Lower leg skin (tissue), 4 donors: ENCODE results near the gene ADD1. TPM values are rescaled to one million over a fixed set of nuclear protein-coding genes. Genes with fewer than 3 reads are reported as not detected.

ENCODE experiments used
- DNase-seq, 2 donors: peaks; one replicate each; pipeline ENCODE4 v3.0.0-alpha.2; 2019; ENCODE audit warnings: low spot score in 2 of 2
- H3K4me3 ChIP-seq: fragments of 200-600 bp; sonication (generic); 2 replicates; pipeline ENCODE4 v1.5.1; 2017; ENCODE audit warnings: mild to moderate bottlenecking, low read depth; ENCODE audit not compliant: poor library complexity, severe bottlenecking
- POLR2A ChIP-seq, 2 donors: fragments of 450-650 bp; IDR thresholded peaks; one replicate each; pipeline ENCODE4 v1.6.1; 2016 to 2017; ENCODE audit warnings: antibody characterized with exemption in 2 of 2, mild to moderate bottlenecking in 1 of 2, moderate library complexity in 1 of 2
- WGBS, 2 donors: methylation state at CpG; one replicate each; pipeline ENCODE4 v1.1.5; 2018; 5-methylcytosine and 5-hydroxymethylcytosine counted together
- intact Hi-C: fragments of 100-400 bp; cut with DNase I; formaldehyde crosslinking; loops from one replicate; pipeline ENCODE4 v1.15.0; 2023; ENCODE audit warnings: low total_unique reads
- total RNA-seq, 4 donors: library from RNA; depleted of rRNA; stranded (reverse); fragments of >200 nt; gene quantifications; one replicate each; pipeline ENCODE4 v1.1.0, GENCODE V29; 2016
- TF ChIP-seq, protein P1 (sequence below), 3 donors: fragments of 450-650 bp; IDR thresholded peaks; one replicate each; pipeline ENCODE4 v1.5.1; 2016; ENCODE audit warnings: antibody characterized with exemption in 3 of 3, mild to moderate bottlenecking in 3 of 3, moderate library complexity in 2 of 3

The ADD1 gene
- total RNA-seq, 4 donors from 2014 or later: 102 to 153 (median 135) TPM

DNA sequence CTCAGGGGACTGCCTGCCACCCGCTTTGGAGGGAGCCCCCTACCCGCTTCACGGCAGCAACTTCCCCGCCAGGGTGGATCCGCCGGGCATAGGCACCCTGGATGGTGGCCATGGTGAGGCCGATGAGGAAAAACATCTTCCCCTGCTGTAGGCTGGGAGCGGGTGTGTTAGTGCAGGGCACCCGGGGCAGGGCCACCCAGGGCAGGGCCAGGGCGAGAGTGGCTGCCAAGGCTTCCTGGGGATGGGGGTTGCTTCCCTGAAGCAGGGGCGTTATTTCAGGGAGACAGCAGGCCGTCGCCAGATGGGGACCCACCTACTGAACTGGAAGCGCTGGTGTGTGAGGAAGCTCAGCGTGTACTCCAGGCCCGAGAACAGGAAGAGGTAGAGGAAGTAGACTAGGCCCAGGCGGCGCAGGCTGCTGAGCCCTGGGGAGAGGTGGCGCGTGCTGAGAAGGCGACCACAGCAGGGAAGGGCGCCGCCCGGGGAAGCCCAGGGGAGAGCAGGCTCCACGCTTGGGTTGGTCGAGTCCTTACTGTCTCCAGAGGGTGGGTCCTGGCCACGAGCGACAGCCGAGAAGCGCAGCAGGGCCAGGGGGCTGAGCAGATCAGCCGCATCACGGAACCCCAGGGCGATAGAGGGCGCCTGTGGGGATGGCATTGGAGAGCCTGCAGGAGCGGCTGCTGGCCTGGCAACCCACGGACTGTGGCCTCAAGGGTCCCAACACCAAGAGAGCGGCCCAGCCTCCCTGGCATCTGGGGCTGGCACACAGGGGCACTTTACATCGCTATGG lies 88.1 kb downstream of the ADD1 start:
- H3K4me3 ChIP-seq: no peak overlapping the region
- WGBS, 2 donors: 72 to 73% methylated on average over 34 to 36 of the region's 38 CpGs
- intact Hi-C loops: no loop called here
- peak in 1 of 2 donors; percentile 93 for DNase-seq
- TF ChIP-seq, protein P1, sequence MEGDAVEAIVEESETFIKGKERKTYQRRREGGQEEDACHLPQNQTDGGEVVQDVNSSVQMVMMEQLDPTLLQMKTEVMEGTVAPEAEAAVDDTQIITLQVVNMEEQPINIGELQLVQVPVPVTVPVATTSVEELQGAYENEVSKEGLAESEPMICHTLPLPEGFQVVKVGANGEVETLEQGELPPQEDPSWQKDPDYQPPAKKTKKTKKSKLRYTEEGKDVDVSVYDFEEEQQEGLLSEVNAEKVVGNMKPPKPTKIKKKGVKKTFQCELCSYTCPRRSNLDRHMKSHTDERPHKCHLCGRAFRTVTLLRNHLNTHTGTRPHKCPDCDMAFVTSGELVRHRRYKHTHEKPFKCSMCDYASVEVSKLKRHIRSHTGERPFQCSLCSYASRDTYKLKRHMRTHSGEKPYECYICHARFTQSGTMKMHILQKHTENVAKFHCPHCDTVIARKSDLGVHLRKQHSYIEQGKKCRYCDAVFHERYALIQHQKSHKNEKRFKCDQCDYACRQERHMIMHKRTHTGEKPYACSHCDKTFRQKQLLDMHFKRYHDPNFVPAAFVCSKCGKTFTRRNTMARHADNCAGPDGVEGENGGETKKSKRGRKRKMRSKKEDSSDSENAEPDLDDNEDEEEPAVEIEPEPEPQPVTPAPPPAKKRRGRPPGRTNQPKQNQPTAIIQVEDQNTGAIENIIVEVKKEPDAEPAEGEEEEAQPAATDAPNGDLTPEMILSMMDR (IDR thresholded peaks at IDR 0.05): no peak
- TF ChIP-seq POLR2A (IDR thresholded peaks at IDR 0.05): no peak

DNA sequence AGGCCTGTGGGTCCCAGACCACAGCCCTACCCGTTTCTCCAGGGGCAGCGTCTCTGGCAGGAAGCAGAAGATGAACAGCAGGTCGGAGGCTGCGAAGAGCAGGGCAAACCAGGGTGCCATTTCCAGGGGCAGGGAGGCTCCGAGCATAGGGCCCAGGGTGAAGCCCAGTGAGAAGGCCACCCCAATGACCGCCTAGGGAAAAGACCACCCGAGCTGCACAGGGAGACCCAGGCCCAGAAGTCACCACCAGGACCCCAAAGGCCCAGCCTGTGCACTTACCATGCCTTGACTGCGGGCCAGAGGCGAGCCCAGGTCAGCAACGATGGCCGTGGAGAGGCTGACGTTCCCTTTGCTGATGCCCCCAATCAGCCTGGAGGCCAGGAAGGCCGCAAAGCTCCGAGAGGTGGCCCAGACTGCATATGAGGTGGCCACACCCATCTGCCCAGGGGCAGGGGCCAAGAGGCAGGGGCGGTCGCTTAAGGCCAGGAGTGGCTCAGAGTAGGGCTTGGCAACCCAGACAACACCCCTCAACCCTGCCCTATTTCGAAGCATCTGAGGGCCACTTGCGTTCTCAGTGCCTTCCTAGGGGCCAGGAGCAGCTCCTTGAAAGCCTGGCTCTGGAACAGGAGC lies 88.8 kb downstream of the ADD1 start:
- DNase-seq: peak in 1 of 2 donors; percentile 85
- TF ChIP-seq, protein P1 (IDR thresholded peaks at IDR 0.05): no peak
- no peak for TF ChIP-seq POLR2A (IDR thresholded peaks at IDR 0.05)
- H3K4me3 ChIP-seq: no peak overlapping the region
- intact Hi-C loops: no loop called here
- WGBS, 2 donors: 63 to 75% methylated on average over 14 to 16 of the region's 18 CpGs

DNA sequence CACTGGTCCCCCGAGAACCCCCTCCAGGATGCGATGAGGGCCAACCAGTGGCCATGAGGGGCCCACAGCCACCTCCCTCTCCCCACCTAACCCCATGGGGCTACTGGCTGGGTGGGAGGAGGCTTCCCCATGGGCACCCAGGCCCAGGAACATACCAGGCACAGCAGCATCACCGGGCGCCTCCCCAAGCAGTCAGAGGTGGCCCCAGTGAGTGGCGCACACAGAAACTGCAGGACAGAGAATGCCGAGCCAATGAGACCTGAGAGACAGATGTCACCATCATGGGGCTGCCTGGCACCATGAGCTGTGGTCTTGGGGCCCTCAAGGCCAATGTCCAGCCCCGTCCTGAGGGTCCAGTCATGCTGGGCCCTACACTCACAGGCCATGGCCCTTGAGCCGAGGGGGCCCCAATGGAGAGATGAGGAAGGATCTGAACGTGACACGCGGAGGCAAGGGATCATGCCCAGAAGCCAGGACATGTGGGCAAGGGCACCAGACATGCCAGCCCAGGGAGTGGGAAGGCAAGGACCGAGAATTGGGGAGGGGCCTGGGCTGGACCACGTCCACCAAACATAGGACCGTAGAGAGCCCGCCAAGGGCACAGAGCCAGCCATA lies 89.4 kb downstream of the ADD1 start:
- no peak overlapping the region for H3K4me3 ChIP-seq
- DNase-seq: peak in 1 of 2 donors; percentile 90
- TF ChIP-seq, protein P1 (IDR thresholded peaks at IDR 0.05): no peak
- TF ChIP-seq POLR2A (IDR thresholded peaks at IDR 0.05): no peak
- intact Hi-C loops: no loop called here
- 56 to 66% methylated on average over 10 to 15 of the region's 15 CpGs for WGBS, 2 donors

DNA sequence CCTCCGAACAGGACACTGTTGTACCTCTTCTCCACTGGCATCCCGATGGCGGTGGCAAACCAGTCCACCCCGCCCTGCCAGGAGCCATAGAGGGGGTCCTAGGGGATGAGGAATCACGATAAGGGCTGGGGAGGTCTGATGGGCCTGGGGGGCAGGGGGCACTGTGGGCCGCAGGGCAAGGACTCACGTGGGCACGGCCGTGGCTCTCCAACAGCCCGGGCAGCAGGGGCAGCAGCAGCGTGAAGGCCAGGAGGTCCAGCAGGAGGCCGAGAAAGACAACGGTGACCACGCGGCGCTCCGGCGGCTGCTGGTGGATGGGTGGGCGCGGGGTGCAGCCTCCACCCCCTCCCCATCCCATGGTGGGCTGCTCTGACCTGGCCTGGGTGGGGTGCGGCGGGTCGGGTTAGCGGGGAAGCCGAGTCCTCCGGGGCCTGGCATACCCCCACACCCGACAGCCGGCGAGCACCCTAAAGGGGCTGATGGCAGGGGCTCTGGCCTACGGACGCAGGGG lies 90.0 kb downstream of the ADD1 start:
- TF ChIP-seq POLR2A (IDR thresholded peaks at IDR 0.05): no peak
- TF ChIP-seq, protein P1 (IDR thresholded peaks at IDR 0.05): no peak
- peak overlapping the region; percentile 24 for H3K4me3 ChIP-seq
- no peak for DNase-seq
- 32 to 36% methylated on average over 18 of the region's 31 CpGs for WGBS, 2 donors
- intact Hi-C loops: no loop called here

DNA sequence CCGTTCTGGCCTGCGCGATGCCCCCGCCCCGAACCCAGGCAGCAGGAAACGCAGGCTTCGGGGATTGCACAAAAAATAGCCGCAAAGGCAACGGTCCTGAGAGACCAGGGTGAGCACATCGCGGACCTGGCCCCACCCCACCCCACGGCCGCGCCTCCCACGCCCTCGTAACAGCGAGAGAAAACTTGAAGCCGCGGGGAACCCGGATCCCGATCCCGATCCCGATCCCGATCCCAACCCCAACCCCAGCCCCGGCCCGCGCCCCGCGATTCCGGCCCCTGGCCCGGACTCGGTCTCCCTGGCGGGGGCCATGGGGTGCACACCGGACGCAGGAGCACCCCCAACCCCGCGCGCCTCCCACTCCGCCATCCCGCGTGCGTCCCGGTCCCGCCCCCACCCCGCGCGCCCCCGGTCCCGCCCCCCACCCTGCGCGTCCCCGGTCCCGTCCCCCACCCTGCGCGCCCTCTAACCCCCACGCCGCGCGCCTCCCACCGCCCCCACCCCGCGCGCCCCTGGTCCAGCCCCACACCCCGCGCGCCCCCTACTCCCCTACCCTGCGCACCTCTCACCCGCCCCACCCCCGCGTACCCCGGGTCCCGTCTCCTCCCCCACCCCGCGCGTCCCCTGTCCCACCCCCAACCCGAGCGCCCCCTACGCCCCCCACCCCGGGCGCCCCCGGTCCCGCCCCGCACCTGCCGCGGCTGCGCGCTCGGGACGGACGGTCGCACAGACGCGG lies 90.6 kb downstream of the ADD1 start:
- 2% methylated on average over 11 to 43 of the region's 93 CpGs for WGBS, 2 donors
- intact Hi-C loops: no loop called here
- no peak for TF ChIP-seq POLR2A (IDR thresholded peaks at IDR 0.05)
- TF ChIP-seq, protein P1 (IDR thresholded peaks at IDR 0.05): no peak
- DNase-seq: peak in 1 of 2 donors; percentile 96
- peak overlapping the region; percentile 24 for H3K4me3 ChIP-seq
